HL-60 (cell line): ENCODE measurements around the gene SPIB.

Experiments used
- DNase-seq, 2 experiments: peaks; one replicate each; pipeline ENCODE4 v3.0.0-alpha.2; 2010 to 2020; ENCODE audit warnings: low read depth in 1 of 2, low spot score in 1 of 2
- H3K27ac ChIP-seq: fragments of 250-450 bp; sonication (Bioruptor Pico); replicated peaks from 2 replicates; pipeline ENCODE4 v1.5.1; 2020; ENCODE audit warnings: mild to moderate bottlenecking, moderate library complexity
- H3K27me3 ChIP-seq: fragments of 250-450 bp; sonication (Bioruptor Pico); 2 replicates; pipeline ENCODE4 v1.5.1; 2021; ENCODE audit warnings: mild to moderate bottlenecking, moderate library complexity; ENCODE audit not compliant: insufficient read depth, poor library complexity, severe bottlenecking
- H3K4me3 ChIP-seq: replicated peaks from 2 replicates; pipeline ENCODE4 v1.5.1; 2011; ENCODE audit warnings: mild to moderate bottlenecking, control low read depth, low read length; ENCODE audit not compliant: insufficient read depth
- GABPA ChIP-seq: IDR thresholded peaks from 2 replicates; pipeline ENCODE4 v1.6.1; 2012; ENCODE audit warnings: low read depth
- POLR2AphosphoS5 ChIP-seq: IDR thresholded peaks from 2 replicates; pipeline ENCODE4 v1.6.1; 2012; ENCODE audit warnings: low read depth
- SPI1 ChIP-seq: IDR thresholded peaks from 2 replicates; pipeline ENCODE4 v1.6.1; 2012; ENCODE audit warnings: low read depth, mild to moderate bottlenecking, borderline replicate concordance
- TF ChIP-seq, protein P1 (sequence below): IDR thresholded peaks from one replicate; pipeline ENCODE4 v1.5.1; 2011; ENCODE audit warnings: low read length, control low read depth, inconsistent platforms; ENCODE audit not compliant: insufficient read depth
- TF ChIP-seq, protein P2 (sequence below): IDR thresholded peaks from 2 replicates; pipeline ENCODE4 v1.6.1; 2012; ENCODE audit warnings: low read depth; ENCODE audit not compliant: insufficient replicate concordance

SPIB gene

DNA sequence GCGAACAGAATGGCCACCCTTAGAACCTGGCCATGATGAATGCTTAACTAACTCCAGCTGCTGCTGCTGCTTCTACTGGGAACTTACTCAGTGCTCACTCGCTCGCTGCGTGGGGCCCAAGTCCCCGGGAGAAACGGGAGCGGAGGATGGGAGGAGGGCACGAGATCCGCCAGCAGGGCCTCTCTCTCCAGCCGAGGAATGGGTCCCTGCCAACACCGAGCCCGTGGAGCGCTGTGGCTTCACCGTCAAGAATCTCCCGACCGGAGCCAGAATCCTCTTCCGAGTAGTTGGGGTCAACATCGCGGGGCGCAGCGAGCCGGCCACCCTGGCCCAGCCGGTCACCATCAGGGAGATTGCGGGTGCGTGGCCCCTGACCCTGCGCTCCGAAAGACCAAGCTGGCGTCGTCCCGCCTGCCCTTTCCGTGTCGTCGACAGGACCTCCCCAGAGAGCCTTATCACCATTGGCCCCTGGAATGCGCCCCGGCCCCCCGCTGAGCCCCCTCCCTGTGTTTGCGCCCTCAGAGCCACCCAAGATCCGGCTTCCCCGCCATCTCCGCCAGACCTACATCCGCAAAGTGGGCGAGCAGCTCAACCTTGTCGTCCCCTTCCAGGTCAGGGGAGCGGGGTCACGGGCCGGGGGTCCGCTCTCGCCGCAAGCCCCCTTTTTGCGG is 39.8 kb downstream of the SPIB start:
- H3K27me3 ChIP-seq, result no peaks in the 10 kb centered on the region
- no peak overlapping the region for H3K4me3 ChIP-seq
- TF ChIP-seq, protein P1, sequence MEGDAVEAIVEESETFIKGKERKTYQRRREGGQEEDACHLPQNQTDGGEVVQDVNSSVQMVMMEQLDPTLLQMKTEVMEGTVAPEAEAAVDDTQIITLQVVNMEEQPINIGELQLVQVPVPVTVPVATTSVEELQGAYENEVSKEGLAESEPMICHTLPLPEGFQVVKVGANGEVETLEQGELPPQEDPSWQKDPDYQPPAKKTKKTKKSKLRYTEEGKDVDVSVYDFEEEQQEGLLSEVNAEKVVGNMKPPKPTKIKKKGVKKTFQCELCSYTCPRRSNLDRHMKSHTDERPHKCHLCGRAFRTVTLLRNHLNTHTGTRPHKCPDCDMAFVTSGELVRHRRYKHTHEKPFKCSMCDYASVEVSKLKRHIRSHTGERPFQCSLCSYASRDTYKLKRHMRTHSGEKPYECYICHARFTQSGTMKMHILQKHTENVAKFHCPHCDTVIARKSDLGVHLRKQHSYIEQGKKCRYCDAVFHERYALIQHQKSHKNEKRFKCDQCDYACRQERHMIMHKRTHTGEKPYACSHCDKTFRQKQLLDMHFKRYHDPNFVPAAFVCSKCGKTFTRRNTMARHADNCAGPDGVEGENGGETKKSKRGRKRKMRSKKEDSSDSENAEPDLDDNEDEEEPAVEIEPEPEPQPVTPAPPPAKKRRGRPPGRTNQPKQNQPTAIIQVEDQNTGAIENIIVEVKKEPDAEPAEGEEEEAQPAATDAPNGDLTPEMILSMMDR, result no peak
- no peak for TF ChIP-seq SPI1
- no peak for TF ChIP-seq GABPA
- TF ChIP-seq, protein P2, sequence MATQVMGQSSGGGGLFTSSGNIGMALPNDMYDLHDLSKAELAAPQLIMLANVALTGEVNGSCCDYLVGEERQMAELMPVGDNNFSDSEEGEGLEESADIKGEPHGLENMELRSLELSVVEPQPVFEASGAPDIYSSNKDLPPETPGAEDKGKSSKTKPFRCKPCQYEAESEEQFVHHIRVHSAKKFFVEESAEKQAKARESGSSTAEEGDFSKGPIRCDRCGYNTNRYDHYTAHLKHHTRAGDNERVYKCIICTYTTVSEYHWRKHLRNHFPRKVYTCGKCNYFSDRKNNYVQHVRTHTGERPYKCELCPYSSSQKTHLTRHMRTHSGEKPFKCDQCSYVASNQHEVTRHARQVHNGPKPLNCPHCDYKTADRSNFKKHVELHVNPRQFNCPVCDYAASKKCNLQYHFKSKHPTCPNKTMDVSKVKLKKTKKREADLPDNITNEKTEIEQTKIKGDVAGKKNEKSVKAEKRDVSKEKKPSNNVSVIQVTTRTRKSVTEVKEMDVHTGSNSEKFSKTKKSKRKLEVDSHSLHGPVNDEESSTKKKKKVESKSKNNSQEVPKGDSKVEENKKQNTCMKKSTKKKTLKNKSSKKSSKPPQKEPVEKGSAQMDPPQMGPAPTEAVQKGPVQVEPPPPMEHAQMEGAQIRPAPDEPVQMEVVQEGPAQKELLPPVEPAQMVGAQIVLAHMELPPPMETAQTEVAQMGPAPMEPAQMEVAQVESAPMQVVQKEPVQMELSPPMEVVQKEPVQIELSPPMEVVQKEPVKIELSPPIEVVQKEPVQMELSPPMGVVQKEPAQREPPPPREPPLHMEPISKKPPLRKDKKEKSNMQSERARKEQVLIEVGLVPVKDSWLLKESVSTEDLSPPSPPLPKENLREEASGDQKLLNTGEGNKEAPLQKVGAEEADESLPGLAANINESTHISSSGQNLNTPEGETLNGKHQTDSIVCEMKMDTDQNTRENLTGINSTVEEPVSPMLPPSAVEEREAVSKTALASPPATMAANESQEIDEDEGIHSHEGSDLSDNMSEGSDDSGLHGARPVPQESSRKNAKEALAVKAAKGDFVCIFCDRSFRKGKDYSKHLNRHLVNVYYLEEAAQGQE, result no peak
- no peak for TF ChIP-seq POLR2AphosphoS5
- no peak overlapping the region for H3K27ac ChIP-seq
- DNase-seq, result no peak

DNA sequence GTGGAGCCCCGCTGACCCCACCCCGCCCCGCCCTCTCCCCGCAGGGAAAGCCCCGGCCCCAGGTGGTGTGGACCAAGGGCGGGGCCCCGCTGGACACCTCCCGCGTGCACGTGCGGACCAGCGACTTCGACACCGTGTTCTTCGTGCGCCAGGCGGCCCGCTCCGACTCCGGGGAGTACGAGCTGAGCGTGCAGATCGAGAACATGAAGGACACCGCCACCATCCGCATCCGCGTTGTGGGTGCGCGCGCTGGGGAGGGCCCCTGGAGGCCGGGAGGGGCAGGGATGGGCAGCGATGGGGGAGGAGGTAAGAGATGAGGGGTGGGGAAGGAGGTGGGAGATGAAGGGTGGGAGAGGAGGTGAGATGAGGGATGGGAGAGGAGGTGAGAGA is 40.3 kb downstream of the SPIB start:
- H3K27ac ChIP-seq, result no peak overlapping the region

DNA sequence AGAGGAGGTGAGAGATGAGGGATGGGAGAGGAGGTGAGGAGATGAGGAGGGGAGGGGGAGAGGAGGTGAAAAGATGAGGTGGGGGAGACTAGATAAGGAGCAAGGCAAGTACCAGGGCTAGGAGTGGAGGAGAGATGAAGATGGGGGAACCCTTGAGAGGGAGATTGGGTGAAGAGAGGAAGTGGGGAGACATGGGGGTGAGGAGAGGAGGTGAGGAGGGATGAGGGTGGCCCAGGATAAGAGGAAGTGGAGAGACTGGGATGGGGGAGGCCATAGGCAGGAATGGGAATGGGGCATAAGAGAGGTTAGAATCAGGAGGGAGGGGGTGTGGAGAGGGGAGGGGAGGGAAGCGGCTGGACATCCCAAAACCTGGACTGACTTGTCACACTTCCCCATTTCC is 40.9 kb downstream of the SPIB start:
- no peak overlapping the region for H3K4me3 ChIP-seq
- TF ChIP-seq, protein P1, result no peak
- TF ChIP-seq SPI1, result peak; percentile 19; the same call in 1 of the 2 replicates
- no peak for DNase-seq
- H3K27ac ChIP-seq, result no peak overlapping the region
- H3K27me3 ChIP-seq, result no peaks in the 10 kb centered on the region

More for the DNA sequence above, 40.3 kb downstream of the SPIB start:
- no peak for DNase-seq
- TF ChIP-seq, protein P1, result no peak
- TF ChIP-seq SPI1 (no peak), POLR2AphosphoS5 (no peak), GABPA (no peak)
- TF ChIP-seq, protein P2, result no peak
- no peaks in the 10 kb centered on the region for H3K27me3 ChIP-seq
- no peak overlapping the region for H3K4me3 ChIP-seq

DNA sequence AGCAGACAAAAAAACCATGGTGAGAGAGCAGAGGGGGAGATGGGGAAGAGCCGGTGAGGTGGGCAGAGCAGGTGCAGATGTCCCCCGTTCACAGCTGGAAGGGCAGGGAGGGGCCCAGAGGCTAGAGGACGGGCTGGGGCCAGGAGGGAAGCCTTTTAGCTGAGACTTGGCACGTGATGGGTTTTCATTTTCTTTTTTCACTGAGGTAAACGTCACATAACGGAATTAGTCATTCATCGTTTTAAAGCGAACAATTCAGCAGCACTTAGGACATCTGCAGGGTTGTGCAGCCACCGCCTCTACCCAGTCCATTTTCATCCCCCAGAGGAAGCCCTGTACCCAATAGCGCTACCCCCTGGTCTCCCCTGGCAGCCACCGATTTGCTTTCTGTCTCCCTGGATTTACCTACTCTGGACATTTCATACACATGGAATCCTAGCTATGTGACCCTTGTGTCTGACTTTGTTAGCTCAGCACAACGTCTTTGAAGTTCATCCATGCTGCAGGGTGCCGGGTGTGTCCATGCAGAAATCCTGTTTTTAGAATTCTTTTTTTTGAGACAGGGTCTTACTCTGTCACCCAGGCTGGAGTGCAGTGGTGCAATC is 41.5 kb downstream of the SPIB start:
- Histone ChIP-seq H3K4me3 (no peak overlapping the region), H3K27me3 (no peaks in the 10 kb centered on the region), H3K27ac (no peak overlapping the region)
- TF ChIP-seq, protein P1, result no peak
- TF ChIP-seq, protein P2, result no peak
- TF ChIP-seq POLR2AphosphoS5, result no peak
- TF ChIP-seq GABPA, result no peak
- TF ChIP-seq SPI1, result no peak
- no peak for DNase-seq
